Vagina (tissue), 2 donors: ENCODE measurements around the gene SLC9A9.

Source experiments
- POLR2A ChIP-seq, 2 donors: fragments of 450-650 bp; IDR thresholded peaks; one replicate each; pipeline ENCODE4 v1.6.1; 2017; ENCODE audit warnings: antibody characterized with exemption in 2 of 2, mild to moderate bottlenecking in 2 of 2, moderate library complexity in 2 of 2
- TF ChIP-seq, protein P1 (sequence below), 3 experiments: fragments of 450-650 bp in 2 of 3; fragments of 200-600 bp in 1 of 3; sonication (generic) in 1 of 3; IDR thresholded peaks; one replicate each; pipeline ENCODE4 v1.5.1; 2017 to 2019; ENCODE audit warnings: antibody characterized with exemption in 3 of 3, mild to moderate bottlenecking in 2 of 3, moderate library complexity in 2 of 3

DNA sequence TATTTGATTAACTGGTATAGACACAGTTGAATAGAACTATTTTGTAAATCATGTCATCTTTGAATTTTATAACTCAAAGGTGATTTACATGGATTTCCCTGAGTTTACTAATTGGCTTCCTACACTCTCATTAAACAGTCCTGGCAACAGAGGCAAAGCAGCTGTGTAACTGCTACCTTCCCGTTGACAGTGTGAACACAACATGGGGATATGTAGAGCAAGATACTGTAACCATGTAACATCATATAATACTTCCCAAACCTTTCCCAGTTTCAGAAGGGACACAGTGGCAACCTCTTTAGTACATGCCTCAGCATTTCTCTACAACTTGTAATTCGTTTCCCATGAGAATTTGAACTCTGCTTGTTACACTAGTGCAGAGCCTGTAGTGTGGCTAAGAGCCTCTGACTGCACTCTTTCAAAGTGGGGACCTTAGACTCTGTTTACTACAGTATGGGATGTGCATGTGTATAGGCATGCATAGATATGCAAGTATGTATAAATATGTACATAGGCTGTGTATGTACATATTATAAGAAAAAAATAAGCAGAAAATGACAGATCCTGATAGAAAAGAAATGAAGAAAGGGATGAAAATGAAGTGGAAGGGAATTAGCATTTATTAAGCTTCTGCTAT, 299.3 kb downstream of the SLC9A9 start:
- TF ChIP-seq, protein P1, sequence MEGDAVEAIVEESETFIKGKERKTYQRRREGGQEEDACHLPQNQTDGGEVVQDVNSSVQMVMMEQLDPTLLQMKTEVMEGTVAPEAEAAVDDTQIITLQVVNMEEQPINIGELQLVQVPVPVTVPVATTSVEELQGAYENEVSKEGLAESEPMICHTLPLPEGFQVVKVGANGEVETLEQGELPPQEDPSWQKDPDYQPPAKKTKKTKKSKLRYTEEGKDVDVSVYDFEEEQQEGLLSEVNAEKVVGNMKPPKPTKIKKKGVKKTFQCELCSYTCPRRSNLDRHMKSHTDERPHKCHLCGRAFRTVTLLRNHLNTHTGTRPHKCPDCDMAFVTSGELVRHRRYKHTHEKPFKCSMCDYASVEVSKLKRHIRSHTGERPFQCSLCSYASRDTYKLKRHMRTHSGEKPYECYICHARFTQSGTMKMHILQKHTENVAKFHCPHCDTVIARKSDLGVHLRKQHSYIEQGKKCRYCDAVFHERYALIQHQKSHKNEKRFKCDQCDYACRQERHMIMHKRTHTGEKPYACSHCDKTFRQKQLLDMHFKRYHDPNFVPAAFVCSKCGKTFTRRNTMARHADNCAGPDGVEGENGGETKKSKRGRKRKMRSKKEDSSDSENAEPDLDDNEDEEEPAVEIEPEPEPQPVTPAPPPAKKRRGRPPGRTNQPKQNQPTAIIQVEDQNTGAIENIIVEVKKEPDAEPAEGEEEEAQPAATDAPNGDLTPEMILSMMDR (IDR thresholded peaks at IDR 0.05) = no peak
- TF ChIP-seq POLR2A (IDR thresholded peaks at IDR 0.05) = no peak
